Measurements from ENCODE around the gene MARCHF6. TPM values are rescaled to one million over a fixed set of nuclear protein-coding genes. Genes with fewer than 3 reads are reported as not detected.
A peak's percentile ranks its signal among the peaks of the same experiment; 100 is the strongest.

Gene MARCHF6
- total RNA-seq, 4 donors from 2014 or later = 27.6 to 67.1 (median 37.0) TPM

GRCh38 chr5:10333154-10334006 is 20.1 kb upstream of the MARCHF6 start:
- Histone ChIP-seq H3K27ac (peak overlapping the region in 2 of 4 donors; percentile 14 to 39), H3K4me3 (peak overlapping the region; percentile 44 to 75 (median 60)), H3K4me1 (peaks cover 7 to 49% (median 22%) of the 10 kb centered on the region in 3 donors), H3K9me3 (no peaks in the 10 kb centered on the region), H3K27me3 (peaks cover 0 to 25% (median 0%) of the 10 kb centered on the region in 4 donors), H3K36me3 (no peaks in the 10 kb centered on the region)
- no peak for DNase-seq
- intact Hi-C loops (cut with DNase I) = no loop called here
- WGBS, 2 donors = 2 to 7% methylated on average over 36 to 52 of the region's 81 CpGs
- TF ChIP-seq CTCF (IDR thresholded peaks at IDR 0.05) (peak in 1 of 6 experiments; percentile 19), POLR2A (IDR thresholded peaks at IDR 0.05) (no peak)

GRCh38 chr5:10334831-10335230 is 18.7 kb upstream of the MARCHF6 start:
- H3K4me1 ChIP-seq = peaks cover 7 to 41% (median 22%) of the 10 kb centered on the region in 3 donors
- WGBS, 2 donors = 75% methylated on average over 4 to 5 of the region's 5 CpGs
- TF ChIP-seq CTCF (IDR thresholded peaks at IDR 0.05) (no peak), POLR2A (IDR thresholded peaks at IDR 0.05) (no peak)
- no peak overlapping the region for H3K4me3 ChIP-seq
- intact Hi-C loops (cut with DNase I) = no loop called here
- H3K36me3 ChIP-seq = no peaks in the 10 kb centered on the region
- H3K27me3 ChIP-seq = peaks cover 0 to 25% (median 0%) of the 10 kb centered on the region in 4 donors
- H3K9me3 ChIP-seq = no peaks in the 10 kb centered on the region
- no peak overlapping the region for H3K27ac ChIP-seq
- no peak for DNase-seq

- DNase-seq = no peak
- Histone ChIP-seq H3K9me3 (no peaks in the 10 kb centered on the region), H3K27me3 (peaks cover 0 to 25% (median 0%) of the 10 kb centered on the region in 4 donors), H3K27ac (no peak overlapping the region), H3K4me3 (no peak overlapping the region), H3K4me1 (peaks cover 7 to 31% (median 14%) of the 10 kb centered on the region in 3 donors), H3K36me3 (no peaks in the 10 kb centered on the region)
- 88 to 91% methylated on average over 14 of the region's 14 CpGs for WGBS, 2 donors
- intact Hi-C loops (cut with DNase I) = no loop called here
- TF ChIP-seq CTCF (IDR thresholded peaks at IDR 0.05) = no peak
- TF ChIP-seq POLR2A (IDR thresholded peaks at IDR 0.05) = no peak
Observed at GRCh38 chr5:10335711-10336470, 17.6 kb upstream of the MARCHF6 start.

DNA sequence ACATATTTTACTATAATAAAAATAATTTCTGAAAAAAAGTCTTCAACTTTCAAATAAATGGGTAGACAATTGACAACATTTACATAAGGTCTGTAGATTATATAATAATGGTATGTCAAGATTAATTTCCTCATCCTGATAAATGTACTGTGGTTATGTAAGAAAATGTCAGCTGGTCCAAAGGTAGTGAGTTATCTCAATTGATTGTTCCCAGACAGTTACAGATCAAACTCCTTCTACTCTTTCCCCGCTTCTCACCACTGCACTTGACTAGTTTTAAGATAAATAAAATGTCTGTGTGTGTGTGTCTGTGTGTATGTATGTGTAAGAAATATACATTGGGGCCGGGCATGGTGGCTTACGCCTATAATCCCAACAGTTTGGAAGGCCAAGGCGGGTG is 16.4 kb upstream of the MARCHF6 start:
- TF ChIP-seq CTCF (IDR thresholded peaks at IDR 0.05) = no peak
- TF ChIP-seq POLR2A (IDR thresholded peaks at IDR 0.05) = no peak
- Histone ChIP-seq H3K36me3 (no peaks in the 10 kb centered on the region), H3K4me1 (peaks cover 5 to 19% (median 7%) of the 10 kb centered on the region in 3 donors), H3K4me3 (no peak overlapping the region), H3K9me3 (no peaks in the 10 kb centered on the region), H3K27ac (no peak overlapping the region), H3K27me3 (peaks cover 0 to 25% (median 0%) of the 10 kb centered on the region in 4 donors)
- intact Hi-C loops (cut with DNase I) = no loop called here
- no peak for DNase-seq
- 94 to 96% methylated on average over 1 to 4 of the region's 4 CpGs for WGBS, 2 donors

GRCh38 chr5:10337986-10338385 is 15.5 kb upstream of the MARCHF6 start:
- H3K4me1 ChIP-seq = peaks cover 3 to 15% (median 7%) of the 10 kb centered on the region in 3 donors
- intact Hi-C loops (cut with DNase I) = no loop called here
- DNase-seq = no peak
- no peaks in the 10 kb centered on the region for H3K9me3 ChIP-seq
- no peaks in the 10 kb centered on the region for H3K36me3 ChIP-seq
- WGBS, 2 donors = 60 to 63% methylated on average over 4 of the region's 4 CpGs
- H3K4me3 ChIP-seq = no peak overlapping the region
- H3K27ac ChIP-seq = no peak overlapping the region
- TF ChIP-seq POLR2A (IDR thresholded peaks at IDR 0.05) = no peak
- no peak for TF ChIP-seq CTCF (IDR thresholded peaks at IDR 0.05)
- peaks cover 0 to 17% (median 0%) of the 10 kb centered on the region in 4 donors for H3K27me3 ChIP-seq

Data from esophagus squamous epithelium (tissue), 5 donors.